GM21360 (cell line): Measurements from ENCODE around the gene GPC3.
"Not testable (repeated sequence)": the region's sequence is repeated elsewhere in the genome, so short reads cannot be mapped to it uniquely, and the experiment has no call there.

Source experiments
- ATAC-seq: cut with Tn5 transposase; IDR thresholded peaks from one replicate; pipeline ENCODE4 v1.9.1; 2021; ENCODE audit warnings: mild to moderate bottlenecking, moderate library complexity; ENCODE audit not compliant: unreplicated experiment

GPC3 gene

GRCh38 chrX:133985164-133985966 lies at the start of gene GPC3:
Gene GPC3, minus strand, starts transcription at chrX:133985594.
- peak; percentile 51 for ATAC-seq

DNA sequence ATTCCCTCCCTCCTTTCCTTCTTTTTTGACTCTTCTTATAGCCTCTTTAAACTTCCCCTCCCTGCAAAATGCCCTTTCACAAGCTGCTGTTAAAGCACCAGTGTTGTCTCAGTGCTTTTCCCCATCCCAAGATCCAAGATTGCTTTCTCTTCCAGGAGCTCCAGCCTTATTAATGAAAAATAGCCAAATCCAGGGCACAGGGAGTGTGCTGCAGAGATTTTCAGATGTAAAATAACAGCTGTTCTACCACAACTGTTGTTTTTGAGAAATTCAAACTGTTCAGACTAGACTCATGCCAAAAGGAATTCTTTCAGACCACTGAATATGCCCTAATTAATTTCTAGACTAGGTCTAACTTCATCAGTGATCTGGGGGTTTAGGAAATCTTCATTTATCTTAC lies 47.0 kb upstream of the GPC3 start:
- ATAC-seq: no peak

GRCh38 chrX:134026565-134027311 lies 41.3 kb upstream of the GPC3 start:
- ATAC-seq: no peak

- ATAC-seq: no peak
Observed at GRCh38 chrX:134025986-134026545, 40.7 kb upstream of the GPC3 start.

DNA sequence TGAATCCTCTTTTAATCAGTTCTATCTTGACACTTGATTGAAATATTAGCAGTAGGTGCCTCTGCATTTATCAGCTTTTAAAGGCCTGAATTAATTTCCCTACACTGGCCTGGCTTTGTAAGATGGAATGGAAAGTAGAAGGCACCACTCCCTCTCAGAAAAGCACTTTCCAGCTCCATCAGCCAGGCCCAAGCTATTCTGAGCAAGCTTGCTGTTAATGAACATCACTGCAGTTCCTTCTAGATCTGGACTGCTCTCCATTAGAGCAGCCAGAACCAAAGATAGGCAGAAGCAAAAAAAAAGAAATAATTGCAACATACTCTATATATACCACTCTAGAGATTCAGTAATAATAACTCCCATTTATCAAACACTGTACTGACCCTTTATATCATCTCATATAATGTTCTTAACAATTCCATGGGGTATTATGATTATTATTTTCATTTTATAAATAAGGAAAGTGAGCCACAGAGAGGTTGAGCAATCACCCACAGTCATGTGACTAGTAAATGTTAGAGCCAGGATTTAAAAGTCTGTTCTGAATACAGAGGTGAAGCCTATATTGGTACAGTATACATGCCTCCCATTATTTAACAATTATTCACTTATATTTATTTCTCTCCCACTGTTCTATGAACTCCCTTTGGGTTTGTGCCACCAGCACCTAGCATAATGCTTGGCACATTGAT lies 39.4 kb upstream of the GPC3 start:
- no peak for ATAC-seq

DNA sequence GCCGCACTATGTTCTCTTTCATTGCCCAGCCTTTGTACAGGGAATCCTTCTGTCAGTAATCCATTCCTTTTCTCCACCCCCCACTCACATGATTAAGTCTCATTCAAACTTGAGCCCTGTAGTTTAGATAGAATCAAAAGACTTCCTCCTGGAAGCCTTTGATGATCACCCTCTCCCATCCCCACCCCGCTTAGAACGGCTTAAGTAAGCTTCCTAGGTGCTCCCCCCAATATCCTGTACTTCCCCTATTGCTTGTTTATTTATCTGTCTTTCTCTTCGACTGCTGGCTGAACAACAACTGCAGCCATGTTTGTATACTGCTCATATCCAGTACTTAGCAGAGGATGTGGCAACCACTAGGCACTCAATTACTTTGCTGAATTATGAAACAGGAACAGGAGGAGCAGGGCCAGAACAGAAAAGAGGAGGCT lies 38.5 kb upstream of the GPC3 start:
- ATAC-seq: no peak

DNA sequence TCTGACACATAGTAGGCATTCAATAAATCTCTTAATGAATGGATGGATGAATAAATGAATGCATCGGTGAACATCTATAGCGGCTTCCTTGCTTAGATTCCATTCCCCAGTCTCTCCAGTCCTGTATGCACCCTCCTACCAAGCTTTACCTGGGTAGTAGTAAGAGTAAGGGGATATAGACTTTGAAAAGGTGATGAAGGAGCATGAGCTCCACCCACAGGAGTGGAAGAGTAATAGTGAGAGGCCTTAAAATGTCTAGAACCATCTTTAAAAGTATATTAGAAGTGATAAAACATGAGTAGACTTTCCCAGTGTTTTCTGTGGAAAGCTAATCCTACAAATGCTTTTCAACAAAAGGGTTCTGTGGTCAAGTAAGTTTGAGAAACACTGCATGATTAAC lies 35.5 kb upstream of the GPC3 start:
- ATAC-seq: no peak

GRCh38 chrX:134019567-134020206 lies 34.3 kb upstream of the GPC3 start:
- ATAC-seq: no peak

- ATAC-seq: not testable (repeated sequence)
Observed at GRCh38 chrX:134016309-134016708, 30.9 kb upstream of the GPC3 start.

DNA sequence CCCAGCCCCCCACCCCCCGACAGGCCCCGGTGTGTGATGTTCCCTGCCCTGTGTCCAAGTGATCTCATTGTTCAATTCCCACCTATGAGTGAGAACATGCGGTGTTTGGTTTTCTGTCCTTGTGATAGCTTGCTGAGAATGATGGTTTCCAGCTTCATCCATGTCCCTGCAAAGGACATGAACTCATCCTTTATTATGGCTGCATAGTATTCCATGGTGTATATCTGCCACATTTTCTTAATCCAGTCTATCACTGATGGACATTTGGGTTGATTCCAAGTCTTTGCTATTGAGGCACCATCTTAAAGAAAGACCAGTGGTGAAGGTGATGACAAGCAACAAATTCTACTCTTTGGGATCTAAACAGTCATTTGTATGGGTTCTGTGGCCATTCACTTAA lies 30.1 kb upstream of the GPC3 start:
- not testable (repeated sequence) for ATAC-seq

DNA sequence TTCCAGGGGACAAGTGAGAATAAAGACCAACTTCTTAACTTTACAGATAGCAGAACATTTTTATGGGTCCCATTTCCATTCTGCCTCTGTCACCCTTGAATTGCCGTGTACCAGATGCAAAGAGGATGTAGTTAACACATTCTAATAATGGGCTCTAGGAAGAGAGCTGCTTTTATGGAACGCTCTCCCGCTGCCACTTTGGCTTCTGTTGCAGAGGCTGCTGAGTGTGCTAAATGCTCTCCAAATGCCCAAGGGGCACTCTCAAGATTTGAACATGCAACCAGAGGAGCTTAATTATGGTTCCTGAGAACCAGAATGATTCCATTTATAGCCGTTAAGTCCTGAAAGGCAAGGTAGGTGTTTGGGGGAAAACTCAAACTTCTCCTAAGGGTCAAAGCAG lies 28.1 kb upstream of the GPC3 start:
- no peak for ATAC-seq

DNA sequence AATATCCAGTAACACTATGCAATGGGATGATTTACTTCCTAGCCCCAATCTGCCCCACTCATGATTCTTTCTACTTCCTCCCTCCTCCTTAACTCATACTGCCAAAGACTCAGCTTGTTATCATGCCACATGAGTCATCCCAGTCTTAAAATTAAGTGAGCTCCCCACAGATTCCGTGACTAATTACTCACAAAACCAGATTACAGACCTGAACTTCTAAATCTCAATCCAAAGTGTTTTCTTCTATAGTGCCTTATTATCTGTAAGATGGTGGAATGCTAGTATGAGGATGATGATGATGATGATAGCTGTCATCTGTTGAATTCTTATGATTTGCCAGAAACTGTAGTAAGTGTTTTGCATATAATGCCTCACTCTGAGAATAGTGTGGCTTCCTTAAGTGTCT lies 27.7 kb upstream of the GPC3 start:
- no peak for ATAC-seq

- ATAC-seq: no peak
Observed at GRCh38 chrX:134010690-134011089, 25.3 kb upstream of the GPC3 start.

- ATAC-seq: no peak
Observed at GRCh38 chrX:134007716-134008115, 22.3 kb upstream of the GPC3 start.

DNA sequence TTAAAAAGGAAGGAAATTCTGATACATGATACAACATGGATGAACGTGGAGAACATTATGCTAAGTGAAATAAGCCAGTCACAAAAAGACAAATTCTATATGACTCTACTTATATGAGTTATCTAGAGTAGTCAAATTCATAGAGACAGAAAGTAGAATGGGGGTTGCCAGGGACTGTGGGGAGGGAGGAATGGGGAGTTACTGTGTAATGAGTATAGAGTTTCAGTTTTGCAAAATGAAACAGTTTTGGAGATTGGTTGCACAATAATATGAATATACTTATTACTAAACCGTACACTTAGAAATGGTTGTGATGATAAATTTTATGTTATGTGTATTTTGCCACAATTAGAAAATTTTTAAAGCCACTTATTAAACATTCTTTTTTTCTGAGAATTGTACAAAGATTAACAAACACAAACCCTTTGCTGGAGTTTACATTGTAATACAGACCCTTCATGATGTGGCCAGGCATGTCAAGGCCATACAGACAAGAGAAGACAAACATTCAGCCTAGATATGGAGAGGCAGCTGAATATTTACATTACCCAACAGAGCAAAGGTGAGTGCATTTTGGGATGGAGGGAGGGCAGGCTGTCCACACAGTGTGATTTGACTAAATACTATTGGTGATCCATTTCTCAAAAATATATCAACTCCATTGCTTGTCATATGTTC lies 21.2 kb upstream of the GPC3 start:
- ATAC-seq: no peak

- no peak for ATAC-seq
Observed at GRCh38 chrX:134004084-134004483, 18.7 kb upstream of the GPC3 start.

- no peak for ATAC-seq
Observed at GRCh38 chrX:134002921-134003615, 17.7 kb upstream of the GPC3 start.

DNA sequence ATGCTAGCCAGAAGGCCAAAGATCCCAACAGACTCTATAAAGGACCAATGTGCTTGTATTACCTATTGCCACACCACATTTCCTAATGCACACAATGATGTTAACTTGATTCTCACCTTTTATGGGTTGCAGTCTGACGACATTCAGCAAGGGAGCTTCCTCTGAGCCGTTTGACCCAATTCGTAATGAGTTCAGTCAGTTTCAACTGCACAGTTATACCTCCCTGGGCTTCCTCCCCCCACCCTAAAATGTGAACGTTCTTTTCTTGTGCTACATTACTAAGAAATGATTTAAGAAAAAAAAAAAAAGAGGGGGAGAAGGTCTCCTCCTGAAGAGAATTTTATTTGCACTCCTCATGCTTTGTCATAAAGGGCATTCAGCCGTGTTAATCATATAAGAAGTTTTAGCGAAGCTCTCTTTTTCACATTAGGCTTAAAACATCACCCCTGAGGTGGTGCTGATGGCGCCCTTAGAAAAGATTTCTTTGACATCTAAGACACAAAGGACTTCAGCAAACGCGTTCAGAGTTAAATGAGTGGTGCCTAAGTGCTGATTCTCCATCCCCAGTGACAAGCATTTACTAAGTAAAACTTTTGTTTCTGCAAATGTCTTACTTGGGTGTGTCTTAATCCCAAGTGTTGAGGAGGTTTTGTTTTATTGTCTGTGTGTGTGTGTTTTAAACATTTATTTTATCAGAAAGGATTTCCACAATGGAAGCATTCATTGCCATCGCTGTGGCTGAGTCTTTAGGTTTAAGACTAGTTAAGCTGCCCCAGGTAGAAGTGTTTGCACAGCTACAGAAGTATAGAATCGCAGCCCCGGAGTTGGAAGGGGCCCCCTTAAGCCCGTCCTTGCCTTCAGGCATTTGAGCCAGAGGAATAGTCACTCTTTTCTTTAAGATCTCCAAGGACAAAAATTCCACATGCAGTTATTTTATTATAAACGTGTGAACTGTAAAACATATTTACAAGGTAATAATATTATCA lies 15.2 kb upstream of the GPC3 start:
- ATAC-seq: no peak
